ENCODE data around the gene EXD2. TPM values are rescaled to one million over a fixed set of nuclear protein-coding genes. Genes with fewer than 3 reads are reported as not detected.
"Not testable (repeated sequence)": the region's sequence is repeated elsewhere in the genome, so short reads cannot be mapped to it uniquely, and the experiment has no call there.

The EXD2 gene
- total RNA-seq, 1 experiment from 2014 or later, result 22.5 TPM

- ChIA-PET POLR2A (no interaction called here), CTCF (no interaction called here)
- no peaks in the 10 kb centered on the region for H3K36me3 ChIP-seq (ENCODE audit: control insufficient read depth, insufficient read depth, low read length)
- H3K4me1 Mint-ChIP-seq (ENCODE audit: low read depth, unreplicated experiment), result peaks cover 9% of the 10 kb centered on the region
- H3K27me3 ChIP-seq (replicated peaks; ENCODE audit: control insufficient read depth, insufficient read depth, low read length), result no peaks in the 10 kb centered on the region
- no peaks in the 10 kb centered on the region for H3K9me3 ChIP-seq
- DNase-seq, result no peak
- BruUV-seq (replicated peaks), result no TSS peak
- no peak overlapping the region for H3K4me3 Mint-ChIP-seq (ENCODE audit: unreplicated experiment)
- peaks cover 10% of the 10 kb centered on the region for H3K9me3 Mint-ChIP-seq (ENCODE audit: unreplicated experiment)
- peaks cover 5% of the 10 kb centered on the region for H3K27me3 Mint-ChIP-seq (ENCODE audit: insufficient read depth, unreplicated experiment)
- TF ChIP-seq CTCF (IDR thresholded peaks at IDR 0.05; ENCODE audit: insufficient read depth in 1 of 2, low read depth in 1 of 2, low read length in 1 of 2, severe bottlenecking in 1 of 2, unreplicated experiment in 1 of 2), result no peak
- no peak overlapping the region for H3K4me3 ChIP-seq (ENCODE audit: low read depth, low read length)
- intact Hi-C loops (cut with micrococcal nuclease; ENCODE audit: unreplicated experiment), result no loop called here
- no peaks in the 10 kb centered on the region for H3K4me1 ChIP-seq
- no peaks in the 10 kb centered on the region for H3K36me3 Mint-ChIP-seq (ENCODE audit: insufficient read depth, unreplicated experiment)
- no peak overlapping the region for H3K27ac Mint-ChIP-seq (ENCODE audit: unreplicated experiment)
These were observed 29.7 kb upstream of the EXD2 start for GRCh38 chr14:69161590-69161989.

GRCh38 chr14:69165787-69166186, 25.5 kb upstream of the EXD2 start:
- H3K27ac Mint-ChIP-seq (ENCODE audit: unreplicated experiment); CTCF ChIA-PET; H3K27me3 ChIP-seq (replicated peaks; ENCODE audit: control insufficient read depth, insufficient read depth, low read length); H3K4me1 Mint-ChIP-seq (ENCODE audit: low read depth, unreplicated experiment); H3K4me1 ChIP-seq; H3K9me3 Mint-ChIP-seq (ENCODE audit: unreplicated experiment); H3K4me3 Mint-ChIP-seq (ENCODE audit: unreplicated experiment); BruUV-seq (replicated peaks); intact Hi-C loops (cut with micrococcal nuclease; ENCODE audit: unreplicated experiment); H3K36me3 ChIP-seq (ENCODE audit: control insufficient read depth, insufficient read depth, low read length); H3K4me3 ChIP-seq (ENCODE audit: low read depth, low read length); DNase-seq; H3K36me3 Mint-ChIP-seq (ENCODE audit: insufficient read depth, unreplicated experiment); H3K9me3 ChIP-seq; H3K27me3 Mint-ChIP-seq (ENCODE audit: insufficient read depth, unreplicated experiment); POLR2A ChIA-PET: not testable (repeated sequence)

GRCh38 chr14:69170839-69171238, 20.5 kb upstream of the EXD2 start:
- Histone ChIP-seq H3K27me3 (replicated peaks; ENCODE audit: control insufficient read depth, insufficient read depth, low read length) (no peaks in the 10 kb centered on the region), H3K36me3 (ENCODE audit: control insufficient read depth, insufficient read depth, low read length) (no peaks in the 10 kb centered on the region), H3K4me3 (ENCODE audit: low read depth, low read length) (no peak overlapping the region), H3K4me1 (no peaks in the 10 kb centered on the region), H3K9me3 (no peaks in the 10 kb centered on the region)
- ChIA-PET CTCF (no interaction called here), POLR2A (no interaction called here)
- no peaks in the 10 kb centered on the region for H3K9me3 Mint-ChIP-seq (ENCODE audit: unreplicated experiment)
- peaks cover 2% of the 10 kb centered on the region for H3K27me3 Mint-ChIP-seq (ENCODE audit: insufficient read depth, unreplicated experiment)
- no peak overlapping the region for H3K4me3 Mint-ChIP-seq (ENCODE audit: unreplicated experiment)
- H3K27ac Mint-ChIP-seq (ENCODE audit: unreplicated experiment), result no peak overlapping the region
- DNase-seq, result no peak
- TF ChIP-seq CTCF (IDR thresholded peaks at IDR 0.05; ENCODE audit: insufficient read depth in 1 of 2, low read depth in 1 of 2, low read length in 1 of 2, severe bottlenecking in 1 of 2, unreplicated experiment in 1 of 2), result no peak
- no peaks in the 10 kb centered on the region for H3K36me3 Mint-ChIP-seq (ENCODE audit: insufficient read depth, unreplicated experiment)
- no TSS peak for BruUV-seq (replicated peaks)
- no peaks in the 10 kb centered on the region for H3K4me1 Mint-ChIP-seq (ENCODE audit: low read depth, unreplicated experiment)
- intact Hi-C loops (cut with micrococcal nuclease; ENCODE audit: unreplicated experiment), result no loop called here

- no peaks in the 10 kb centered on the region for H3K4me1 ChIP-seq
- no peak overlapping the region for H3K4me3 ChIP-seq (ENCODE audit: low read depth, low read length)
- H3K27me3 ChIP-seq (replicated peaks; ENCODE audit: control insufficient read depth, insufficient read depth, low read length), result no peaks in the 10 kb centered on the region
- DNase-seq, result no peak
- BruUV-seq (replicated peaks), result no TSS peak
- H3K36me3 ChIP-seq (ENCODE audit: control insufficient read depth, insufficient read depth, low read length), result no peaks in the 10 kb centered on the region
- H3K27ac Mint-ChIP-seq (ENCODE audit: unreplicated experiment), result no peak overlapping the region
- no peaks in the 10 kb centered on the region for H3K36me3 Mint-ChIP-seq (ENCODE audit: insufficient read depth, unreplicated experiment)
- ChIA-PET POLR2A (no interaction called here), CTCF (no interaction called here)
- intact Hi-C loops (cut with micrococcal nuclease; ENCODE audit: unreplicated experiment), result no loop called here
- TF ChIP-seq CTCF (IDR thresholded peaks at IDR 0.05; ENCODE audit: insufficient read depth in 1 of 2, low read depth in 1 of 2, low read length in 1 of 2, severe bottlenecking in 1 of 2, unreplicated experiment in 1 of 2), result no peak
- no peaks in the 10 kb centered on the region for H3K27me3 Mint-ChIP-seq (ENCODE audit: insufficient read depth, unreplicated experiment)
- H3K9me3 ChIP-seq, result no peaks in the 10 kb centered on the region
- H3K4me3 Mint-ChIP-seq (ENCODE audit: unreplicated experiment), result no peak overlapping the region
- no peaks in the 10 kb centered on the region for H3K9me3 Mint-ChIP-seq (ENCODE audit: unreplicated experiment)
- no peaks in the 10 kb centered on the region for H3K4me1 Mint-ChIP-seq (ENCODE audit: low read depth, unreplicated experiment)
These were observed 19.7 kb upstream of the EXD2 start for GRCh38 chr14:69171569-69171968.
